GM21723 (cell line): ENCODE measurements around the gene CHRM2.
"Not testable (repeated sequence)": the region's sequence is repeated elsewhere in the genome, so short reads cannot be mapped to it uniquely, and the experiment has no call there.

ENCODE experiments used
- ATAC-seq: cut with Tn5 transposase; IDR thresholded peaks from one replicate; pipeline ENCODE4 v1.9.1; 2021; ENCODE audit warnings: mild to moderate bottlenecking, moderate library complexity; ENCODE audit not compliant: unreplicated experiment

Gene CHRM2

DNA sequence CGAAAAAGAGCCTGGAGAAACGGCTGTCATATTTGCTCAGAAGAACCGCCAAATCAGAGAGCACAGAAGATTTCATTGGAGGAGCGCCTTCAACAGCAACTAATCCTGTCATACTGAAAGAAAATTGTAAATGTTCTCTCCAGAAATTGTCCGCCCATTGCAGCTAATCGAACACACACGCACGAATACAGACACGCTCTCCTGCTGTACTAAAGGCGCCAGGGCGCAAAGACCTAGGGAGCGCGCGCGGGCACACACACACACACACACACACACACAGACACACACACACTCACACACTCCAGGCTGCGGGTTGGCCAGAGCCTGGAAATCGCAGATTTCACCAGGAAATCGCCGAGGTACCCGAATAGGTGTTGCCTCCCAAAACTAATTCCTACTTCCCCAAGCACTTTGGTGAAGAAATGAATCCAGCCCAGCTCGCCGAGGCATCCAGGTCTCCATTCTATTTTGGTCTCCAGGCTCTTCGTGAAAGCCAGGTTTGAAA lies at the start of gene CHRM2:
Gene CHRM2 (plus strand): TSS at position 157 of the 505 bp plus-strand sequence. CDS start 146,214 bp downstream, outside the sequence.
- no peak for ATAC-seq

DNA sequence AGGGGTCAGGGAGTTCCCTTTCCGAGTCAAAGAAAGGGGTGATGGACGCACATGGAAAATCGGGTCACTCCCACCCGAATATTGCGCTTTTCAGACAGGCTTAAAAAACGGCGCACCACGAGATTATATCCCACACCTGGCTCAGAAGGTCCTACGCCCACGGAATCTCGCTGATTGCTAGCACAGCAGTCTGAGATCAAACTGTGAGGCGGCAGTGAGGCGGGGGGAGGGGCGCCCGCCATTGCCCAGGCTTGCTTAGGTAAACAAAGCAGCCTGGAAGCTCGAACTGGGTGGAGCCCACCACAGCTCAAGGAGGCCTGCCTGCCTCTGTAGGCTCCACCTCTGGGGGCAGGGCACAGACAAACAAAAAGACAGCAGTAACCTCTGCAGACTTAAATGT lies 37.1 kb upstream of the CHRM2 start:
- ATAC-seq = not testable (repeated sequence)

DNA sequence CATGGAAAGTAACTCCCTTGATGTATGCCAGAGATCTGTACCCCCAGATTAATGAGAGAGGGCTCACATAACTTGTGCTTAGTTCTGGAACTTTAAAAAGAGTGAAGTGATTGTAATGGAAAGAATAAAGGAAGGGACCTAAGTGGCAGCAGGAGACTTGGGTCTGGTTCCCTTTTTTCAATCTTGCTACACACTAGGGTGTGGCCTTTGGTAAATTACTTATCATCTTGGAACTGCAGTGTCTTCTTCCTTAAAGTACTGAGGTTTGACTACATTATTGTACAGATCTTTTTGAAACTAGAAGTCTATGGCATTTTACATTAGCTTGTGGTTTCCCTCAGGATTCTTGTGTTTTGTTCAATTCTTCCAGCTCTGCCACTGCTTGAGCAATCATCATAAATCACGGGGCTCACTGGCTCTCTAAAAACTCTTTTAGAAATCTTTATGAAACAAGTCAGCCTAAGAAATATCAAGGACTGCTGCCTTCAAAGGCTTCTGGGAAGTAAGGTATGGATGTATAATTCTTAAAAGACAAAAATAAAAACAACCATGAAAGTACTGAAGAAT lies 22.5 kb upstream of the CHRM2 start:
- no peak for ATAC-seq

DNA sequence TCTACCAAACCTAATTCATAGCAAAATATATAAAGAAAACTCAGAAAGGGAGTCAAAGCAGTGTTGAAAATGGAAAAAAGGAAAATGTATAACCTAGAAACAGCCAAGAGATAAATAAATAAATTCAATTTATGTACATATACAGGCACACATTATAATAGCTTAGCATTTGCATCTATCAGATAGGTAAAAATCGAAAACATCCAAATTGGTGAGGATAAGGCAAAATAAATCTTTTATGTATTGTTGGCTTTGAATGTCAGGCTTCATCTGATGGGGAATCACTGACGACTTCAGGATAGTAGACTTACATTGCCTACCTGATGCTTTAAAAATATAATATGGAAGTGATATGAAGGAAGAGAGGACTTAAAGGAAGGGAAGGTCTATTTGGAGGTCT lies 20.6 kb upstream of the CHRM2 start:
- ATAC-seq = no peak

DNA sequence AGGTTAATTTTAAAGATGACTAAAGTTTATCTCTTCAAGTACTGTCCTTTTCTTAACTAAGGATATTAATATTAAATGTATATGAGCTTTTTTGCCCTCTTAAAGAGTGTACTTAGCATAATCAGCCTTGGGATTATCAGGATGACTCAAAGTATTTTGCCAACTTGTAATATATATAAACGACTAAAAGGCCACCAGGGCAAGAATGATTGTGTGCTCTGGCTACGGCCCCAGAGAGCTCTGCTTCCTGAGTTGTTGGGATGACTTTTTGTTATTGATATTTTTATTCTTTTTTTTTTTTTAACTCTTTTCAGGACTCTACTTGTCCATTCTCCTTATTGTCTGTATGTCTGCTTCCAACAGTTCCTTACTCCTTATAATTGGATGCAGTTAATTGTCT lies 14.8 kb upstream of the CHRM2 start:
- no peak for ATAC-seq

DNA sequence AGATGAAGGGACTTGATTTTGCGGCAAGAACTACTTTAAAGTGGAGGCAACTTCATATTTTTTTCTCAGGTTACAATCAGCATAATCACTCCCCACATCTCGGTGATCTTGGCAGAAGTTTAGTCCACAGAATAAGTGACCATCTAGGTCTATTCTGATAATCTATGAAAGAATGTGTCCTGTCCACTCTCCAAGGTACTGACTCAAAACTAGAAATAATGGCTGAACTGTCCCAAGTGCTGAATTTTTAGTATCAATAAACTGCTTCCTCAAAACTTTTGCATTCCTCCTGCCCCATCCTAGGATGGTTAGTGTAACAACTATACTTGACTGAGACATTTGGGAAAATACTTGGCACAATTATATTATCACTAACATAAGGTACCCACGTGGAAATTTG lies 10.9 kb upstream of the CHRM2 start:
- no peak for ATAC-seq

DNA sequence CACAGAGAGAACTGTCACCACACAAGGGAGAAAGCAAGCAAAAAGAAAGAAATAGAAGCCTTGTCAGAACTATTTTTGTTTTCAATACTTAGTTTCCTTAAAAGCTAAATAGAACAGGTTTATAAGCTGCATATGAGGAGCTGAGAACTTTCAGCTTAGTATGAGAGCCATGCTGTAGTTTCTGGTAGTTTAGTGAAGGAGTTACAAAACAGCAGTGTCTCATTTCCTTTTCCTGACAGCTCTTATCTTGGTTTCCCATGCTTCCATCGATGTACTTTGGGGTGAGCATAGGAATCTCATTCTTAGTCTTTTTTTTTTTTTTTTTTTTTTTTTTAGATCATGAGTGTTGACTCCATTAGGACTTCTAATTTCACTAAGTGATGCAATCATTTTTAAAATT lies 8.6 kb upstream of the CHRM2 start:
- no peak for ATAC-seq

DNA sequence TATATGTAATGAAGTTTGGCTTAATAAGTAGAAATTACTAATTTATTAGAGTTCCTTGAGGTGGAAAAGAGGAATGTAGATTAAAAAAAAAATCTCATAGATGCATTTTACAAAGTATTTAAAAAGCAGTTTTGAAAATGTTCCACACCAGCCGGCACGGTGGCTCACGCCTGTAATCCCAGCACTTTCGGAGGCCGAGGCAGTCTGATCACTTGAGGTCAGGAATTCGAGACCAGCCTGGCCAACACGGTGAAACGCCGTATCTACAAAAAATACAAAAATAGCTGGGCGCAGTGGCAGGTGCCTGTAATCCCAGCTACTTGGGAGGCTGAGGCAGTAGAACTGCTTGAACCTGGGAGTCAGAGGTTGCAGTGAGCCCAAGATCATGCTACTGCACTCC lies 3.2 kb upstream of the CHRM2 start:
- no peak for ATAC-seq

DNA sequence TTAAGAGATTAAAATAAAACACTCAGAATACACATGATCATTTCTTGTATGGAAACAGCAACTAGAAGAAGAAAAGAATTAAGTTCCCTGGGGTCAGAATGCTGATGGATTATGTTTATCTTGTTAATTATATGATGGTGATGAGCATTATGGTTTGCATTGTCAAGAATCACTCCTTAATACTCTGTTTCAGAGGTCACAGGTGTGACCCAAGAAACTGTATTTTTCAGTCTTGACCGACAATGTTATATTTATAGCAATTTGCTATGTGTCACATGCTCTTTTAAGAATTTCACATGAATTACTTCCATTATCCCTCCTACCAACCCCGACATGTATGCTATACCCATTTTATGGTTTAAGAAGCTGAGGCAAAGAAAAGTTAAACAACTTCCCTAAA lies 2.7 kb upstream of the CHRM2 start:
- no peak for ATAC-seq

DNA sequence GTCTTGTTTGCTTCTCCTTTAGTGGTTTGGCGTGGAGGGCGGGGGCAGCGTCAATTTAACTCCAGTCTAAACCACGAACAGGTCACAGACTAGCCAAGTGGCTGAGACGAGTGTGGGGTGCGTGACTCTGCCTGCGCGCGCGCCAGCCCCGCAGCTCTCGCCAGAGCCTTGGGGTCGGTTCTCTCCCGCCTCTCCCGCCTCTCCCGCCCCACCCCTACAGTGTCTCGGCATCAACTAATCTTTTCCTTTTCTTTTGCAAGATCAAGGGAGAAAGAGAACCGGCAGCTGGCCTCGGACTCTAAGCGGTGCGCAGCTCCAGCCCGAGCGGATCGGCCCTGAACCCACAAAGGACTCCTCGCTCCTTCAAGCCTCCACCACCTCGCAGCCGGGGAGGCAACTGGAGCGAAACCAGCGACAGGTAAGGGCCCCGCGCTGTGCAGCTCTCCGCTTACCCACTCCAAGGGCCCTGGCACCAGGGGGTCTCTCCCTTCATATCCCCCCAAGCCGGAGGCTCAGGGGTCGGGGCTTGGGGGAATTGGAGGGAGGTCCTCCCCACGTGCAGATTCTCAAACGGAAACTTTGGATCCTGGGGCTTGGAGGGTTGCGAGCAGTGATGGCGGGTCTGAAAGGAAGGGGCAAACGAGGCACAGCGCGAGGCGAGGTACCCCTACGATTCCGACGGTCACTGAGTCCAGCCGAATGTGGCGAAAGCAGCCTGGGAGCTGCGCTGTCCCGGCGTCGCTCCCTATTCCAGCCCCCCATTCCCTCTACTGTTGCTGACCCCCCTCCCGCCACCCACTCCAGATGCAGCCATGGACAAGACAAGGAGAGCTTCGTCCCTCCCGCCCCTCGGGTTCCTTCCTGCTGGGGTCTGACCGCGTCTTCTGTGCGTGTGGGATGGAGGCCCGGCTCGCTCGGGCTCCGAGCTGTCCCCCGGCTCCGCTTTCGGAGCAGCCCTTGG lies 829 bp downstream of the CHRM2 start:
- no peak for ATAC-seq

DNA sequence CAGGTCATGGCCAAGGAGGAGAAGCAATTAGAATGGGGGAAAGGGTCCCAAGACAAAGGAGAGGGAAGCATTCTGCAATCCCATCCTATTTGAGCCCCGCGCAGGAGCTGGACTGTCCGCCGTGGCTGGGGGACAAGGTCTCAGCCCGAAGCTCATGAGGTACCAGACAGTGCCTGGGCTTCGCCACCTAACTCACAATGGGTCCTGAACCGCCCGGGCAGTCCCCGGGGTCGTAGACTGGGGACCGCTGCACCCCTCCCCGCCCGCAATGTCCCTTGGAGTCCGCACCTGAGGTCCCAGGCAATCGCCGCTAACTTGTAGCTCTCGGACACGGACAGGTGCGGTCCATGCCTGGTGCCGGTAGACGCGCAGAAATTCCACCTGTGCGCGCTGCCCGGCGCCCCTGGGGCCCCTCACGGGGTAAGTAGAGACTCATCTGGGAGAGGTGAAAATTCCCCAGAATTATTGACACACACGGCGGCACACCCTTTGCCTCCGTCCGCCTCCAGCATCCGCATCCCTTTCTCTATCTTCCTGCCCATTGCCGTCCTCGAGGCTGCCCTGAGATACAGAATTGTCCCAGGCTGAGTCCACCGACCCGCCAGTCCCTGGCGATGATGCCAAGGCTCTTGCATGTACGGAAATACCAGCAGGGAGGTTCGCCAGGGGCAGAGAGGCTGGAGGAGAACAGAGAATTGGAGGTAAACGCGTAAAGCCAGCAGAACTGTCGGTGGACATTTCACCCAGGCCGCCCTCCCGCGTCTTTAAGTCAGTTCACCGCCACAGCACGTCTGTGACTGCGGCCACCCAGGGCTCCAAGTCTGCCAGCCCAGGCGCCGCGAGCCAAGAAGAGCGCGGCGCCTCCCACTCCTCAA lies 1.8 kb downstream of the CHRM2 start:
- no peak for ATAC-seq

DNA sequence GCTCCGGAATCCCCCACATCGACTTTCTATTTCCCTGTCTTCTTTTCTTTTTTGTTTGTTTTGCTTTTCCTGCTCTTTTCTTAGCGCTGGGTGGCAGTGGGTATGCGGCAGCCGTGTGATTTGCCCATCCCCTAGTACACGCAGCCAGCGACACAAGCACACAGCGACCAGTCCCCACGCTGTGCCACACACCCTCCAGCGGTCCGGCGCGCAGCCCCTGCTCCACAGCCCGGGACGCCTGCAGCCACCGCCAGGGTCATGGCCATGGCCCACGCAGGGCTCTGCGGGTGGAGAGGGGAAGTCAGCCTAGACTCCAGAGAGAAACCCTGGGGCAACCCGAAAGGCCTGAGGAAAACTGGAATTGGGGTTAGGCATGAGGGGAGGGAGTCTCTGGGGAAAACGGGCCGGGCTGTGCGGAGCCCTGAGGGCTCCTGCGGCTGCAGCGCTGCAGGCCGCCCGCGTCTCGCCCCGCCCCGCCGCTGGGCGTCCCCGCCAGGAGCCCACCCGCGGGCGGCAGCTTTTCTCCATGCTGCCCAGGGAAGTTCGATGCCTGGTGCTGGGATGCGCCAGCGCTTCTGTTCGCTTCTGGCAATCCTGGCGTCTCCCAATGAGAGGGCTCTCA lies 2.5 kb downstream of the CHRM2 start:
- ATAC-seq = no peak

DNA sequence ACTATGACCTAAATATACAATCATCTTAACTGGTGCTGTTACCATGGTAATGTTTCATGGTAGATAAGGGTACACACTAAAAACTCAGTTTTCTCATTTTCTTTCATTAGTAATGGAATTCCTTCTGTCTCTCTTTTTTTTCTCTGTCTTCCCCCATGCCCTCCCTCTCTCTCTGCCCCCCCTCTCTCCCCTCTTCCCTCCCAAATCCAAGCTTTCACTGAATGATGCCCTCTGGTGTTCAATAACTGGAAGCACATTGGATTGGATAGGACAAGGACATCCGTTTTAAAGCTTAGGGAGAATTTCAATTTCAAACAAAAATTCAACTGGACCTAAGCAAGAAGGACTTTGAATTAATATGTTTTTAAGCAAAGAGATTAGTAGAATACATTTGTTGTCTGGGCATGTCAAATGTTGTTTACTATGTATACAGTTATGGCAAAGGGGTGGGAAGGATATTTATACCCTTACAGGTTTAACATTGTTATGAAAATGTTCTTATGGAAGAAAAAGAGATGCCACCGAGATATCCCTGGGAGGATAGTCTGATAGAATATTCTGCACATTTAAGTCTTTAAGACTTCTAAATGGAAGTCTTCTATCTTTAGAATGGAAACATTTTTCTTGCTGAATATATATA lies 6.1 kb downstream of the CHRM2 start:
- ATAC-seq = no peak

DNA sequence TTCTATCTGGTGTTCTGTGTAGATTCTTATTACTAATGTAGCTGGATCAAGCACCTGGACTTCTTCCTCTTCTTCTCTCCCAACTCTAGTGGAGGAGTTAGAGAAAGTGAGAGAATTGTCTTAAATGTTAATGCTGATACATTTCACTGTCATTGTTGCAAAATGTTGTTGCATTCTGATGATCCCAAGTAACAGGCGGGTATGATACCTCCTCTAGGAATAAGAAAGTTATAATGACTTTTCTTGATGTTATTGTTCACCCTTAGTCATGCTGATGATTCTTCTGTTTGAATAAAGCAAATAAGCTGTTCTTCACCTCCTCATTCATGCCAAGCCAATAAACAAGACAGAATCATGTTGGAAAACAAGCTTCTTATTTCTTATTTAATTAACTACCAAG lies 9.1 kb downstream of the CHRM2 start:
- no peak for ATAC-seq

DNA sequence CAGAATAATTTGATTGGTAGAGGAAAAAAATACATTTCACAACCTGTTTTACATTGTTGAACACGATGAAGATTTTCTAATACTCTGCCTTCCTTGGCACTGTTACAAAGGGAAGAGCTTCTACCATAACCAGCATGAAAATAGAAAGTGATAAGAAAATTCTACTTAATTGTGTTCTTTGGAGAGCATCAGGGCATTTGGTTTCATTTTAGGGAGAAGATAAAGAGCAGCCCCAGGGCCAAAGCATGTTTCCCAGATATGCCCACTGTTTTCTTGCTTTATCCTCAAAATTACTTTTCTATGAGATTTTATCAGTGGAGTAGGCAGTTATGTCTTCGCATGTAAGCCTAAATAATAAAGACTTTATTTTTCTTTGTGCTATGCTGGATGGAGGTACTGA lies 9.5 kb downstream of the CHRM2 start:
- no peak for ATAC-seq

DNA sequence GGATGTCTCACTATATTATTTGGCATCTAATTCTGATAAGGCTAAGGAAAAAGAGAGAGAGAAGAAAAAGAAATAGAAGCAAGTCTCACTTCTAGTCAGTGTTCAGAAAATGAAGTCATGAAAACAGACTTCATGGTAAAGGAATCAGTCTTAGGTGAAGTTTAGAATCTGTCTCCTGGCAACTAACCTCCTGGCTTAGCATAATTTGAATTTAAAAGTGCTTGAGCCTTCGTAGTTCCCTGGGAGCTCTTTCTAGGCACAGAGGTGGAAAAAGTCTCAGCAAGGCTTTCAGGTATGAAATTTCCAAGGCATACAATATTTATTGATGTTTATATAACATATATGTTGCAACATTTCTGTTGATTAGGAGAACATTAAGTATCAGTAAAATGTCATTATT lies 10.4 kb downstream of the CHRM2 start:
- ATAC-seq = no peak

DNA sequence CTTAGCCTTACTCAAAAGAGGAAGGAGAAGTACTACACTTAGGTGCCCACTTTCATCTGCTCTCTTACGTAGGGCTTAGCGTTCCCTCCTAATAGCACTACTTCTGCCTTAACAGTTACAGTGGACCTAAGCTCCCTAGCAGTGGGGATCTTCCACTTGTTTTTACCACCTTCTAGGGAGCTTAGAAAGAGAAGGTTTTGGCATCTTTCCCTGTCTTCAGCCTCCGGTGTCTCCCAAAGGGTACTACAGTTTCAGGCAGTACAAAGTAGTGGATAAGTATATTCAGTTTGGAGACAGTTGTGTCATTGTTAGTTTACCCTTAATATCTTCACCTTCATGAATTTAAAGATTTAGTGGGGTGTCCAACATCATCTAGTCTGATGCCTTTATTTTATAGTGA lies 14.6 kb downstream of the CHRM2 start:
- ATAC-seq = no peak

DNA sequence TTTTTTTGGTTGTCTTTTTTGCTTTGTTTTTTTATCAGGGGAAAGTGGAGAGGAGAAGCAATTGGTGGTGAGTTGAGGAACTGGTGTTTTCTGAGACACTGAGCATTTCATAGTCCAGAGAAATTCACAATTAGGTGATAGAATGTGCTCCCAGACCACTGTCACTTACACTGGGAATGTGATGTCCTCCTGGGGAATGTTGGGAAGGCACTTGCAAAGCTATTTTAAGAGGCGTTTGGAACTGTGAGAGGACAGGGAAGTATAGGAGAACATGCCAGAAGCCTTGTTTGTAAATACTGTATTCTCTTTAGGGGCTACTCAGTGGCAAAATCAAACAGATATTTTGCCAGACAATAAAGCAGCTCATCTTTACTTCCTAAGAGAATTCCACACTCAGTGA lies 16.0 kb downstream of the CHRM2 start:
- ATAC-seq = no peak

DNA sequence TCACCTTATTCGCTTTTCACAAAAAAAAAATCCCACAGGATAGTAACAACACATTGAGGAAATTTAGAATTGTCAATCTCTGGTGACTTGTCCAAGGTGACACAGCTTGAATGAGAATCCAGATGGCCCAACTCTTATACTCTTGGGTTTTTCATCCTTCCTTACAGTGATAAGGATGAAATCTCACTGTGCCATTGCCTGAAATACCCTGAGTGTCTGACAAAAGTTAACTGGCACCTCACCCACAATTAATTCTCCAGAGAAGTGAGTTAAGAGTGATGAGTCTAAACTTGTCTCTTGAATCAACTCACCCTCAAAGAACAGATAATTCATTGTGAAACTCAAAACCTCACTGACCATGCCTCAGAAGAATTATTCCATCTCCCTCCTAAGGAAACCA lies 18.9 kb downstream of the CHRM2 start:
- ATAC-seq = no peak

DNA sequence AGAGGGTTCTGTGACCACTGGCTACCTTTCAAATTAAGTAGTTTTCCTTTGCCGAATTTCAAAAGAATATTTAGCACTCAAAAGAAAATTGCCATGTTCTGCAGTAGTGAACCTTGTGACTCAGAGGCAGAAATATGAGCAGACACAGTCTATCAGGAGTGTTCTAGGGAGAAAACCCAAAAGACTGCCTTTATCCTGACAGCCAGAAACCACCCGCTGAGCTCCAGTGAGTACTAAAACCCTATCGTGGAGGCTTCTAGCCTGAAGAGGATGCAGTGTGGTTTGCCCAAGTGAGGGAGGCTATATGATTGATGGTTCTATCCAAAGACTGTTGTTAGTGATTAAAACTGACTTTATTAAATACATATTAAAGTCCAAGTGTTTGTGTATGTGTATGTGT lies 21.9 kb downstream of the CHRM2 start:
- ATAC-seq = no peak
